GM19239 (cell line): ENCODE measurements around the gene DSCAML1.
"Not testable (repeated sequence)": the region's sequence is repeated elsewhere in the genome, so short reads cannot be mapped to it uniquely, and the experiment has no call there.

Source experiments
- DNase-seq: peaks from one replicate; pipeline ENCODE4 v3.0.0; 2011; ENCODE audit warnings: low spot score; ENCODE audit not compliant: insufficient read length
- FAIRE-seq: peaks from 2 replicates; lab custom pipeline; 2011; peaks lifted over from hg19 to GRCh38; lab: Jason Lieb, UNC

DSCAML1 gene

GRCh38 chr11:117412176-117412575, 384.8 kb downstream of the DSCAML1 start:
- FAIRE-seq (no peak), DNase-seq (no peak)

- no peak for DNase-seq
- no peak for FAIRE-seq
Observed at GRCh38 chr11:117411736-117412135, 385.3 kb downstream of the DSCAML1 start.

GRCh38 chr11:117410861-117411710, 385.9 kb downstream of the DSCAML1 start:
- FAIRE-seq (no peak), DNase-seq (no peak)

- no peak for FAIRE-seq
- DNase-seq, result no peak
Observed at GRCh38 chr11:117410238-117410637, 386.8 kb downstream of the DSCAML1 start.

- DNase-seq (no peak), FAIRE-seq (no peak)
Observed at GRCh38 chr11:117409511-117409910, 387.5 kb downstream of the DSCAML1 start.

GRCh38 chr11:117408356-117408755, 388.7 kb downstream of the DSCAML1 start:
- no peak for DNase-seq
- no peak for FAIRE-seq

GRCh38 chr11:117407016-117407415, 390.0 kb downstream of the DSCAML1 start:
- no peak for FAIRE-seq
- DNase-seq, result no peak

- not testable (repeated sequence) for DNase-seq, FAIRE-seq
Observed at GRCh38 chr11:117405898-117406297, 391.1 kb downstream of the DSCAML1 start.

GRCh38 chr11:117399100-117399840, 397.7 kb downstream of the DSCAML1 start:
- not testable (repeated sequence) for FAIRE-seq, DNase-seq

GRCh38 chr11:117398618-117399017, 398.4 kb downstream of the DSCAML1 start:
- FAIRE-seq, DNase-seq: not testable (repeated sequence)

GRCh38 chr11:117396970-117397369, 400.0 kb downstream of the DSCAML1 start:
- DNase-seq (no peak), FAIRE-seq (no peak)

GRCh38 chr11:117395476-117395875, 401.5 kb downstream of the DSCAML1 start:
- FAIRE-seq, result no peak
- DNase-seq, result no peak

- DNase-seq (no peak), FAIRE-seq (no peak)
Observed at GRCh38 chr11:117394221-117394925, 402.6 kb downstream of the DSCAML1 start.

- DNase-seq (no peak), FAIRE-seq (no peak)
Observed at GRCh38 chr11:117392979-117393378, 404.0 kb downstream of the DSCAML1 start.

GRCh38 chr11:117392001-117392690, 404.9 kb downstream of the DSCAML1 start:
- DNase-seq (no peak), FAIRE-seq (no peak)

GRCh38 chr11:117391181-117391580, 405.8 kb downstream of the DSCAML1 start:
- no peak for DNase-seq
- FAIRE-seq, result no peak

GRCh38 chr11:117390743-117391142, 406.3 kb downstream of the DSCAML1 start:
- no peak for DNase-seq
- no peak for FAIRE-seq

GRCh38 chr11:117387992-117388755, 408.8 kb downstream of the DSCAML1 start:
- FAIRE-seq (no peak), DNase-seq (no peak)

GRCh38 chr11:117385906-117386305, 411.1 kb downstream of the DSCAML1 start:
- no peak for DNase-seq
- FAIRE-seq, result no peak
